PC-3 (cell line): Measurements from ENCODE around the gene SNX11. TPM values are rescaled to one million over a fixed set of nuclear protein-coding genes. Genes with fewer than 3 reads are reported as not detected.

Experiments used
- ATAC-seq: fragments of 200-7000 bp; cut with Tn5 transposase; 2 replicates; pipeline ENCODE4 v1.9.1; 2020; ENCODE audit warnings: mild to moderate bottlenecking, moderate library complexity
- BruUV-seq: library from RNA; stranded (reverse); fragments of 400-500 nt; replicated peaks from 2 replicates; lab custom pipeline; 2021; lab: Mats Ljungman, UMichigan
- CTCF ChIA-PET: fragments of 300-600 bp; sonication (Branson Sonifier 250); formaldehyde crosslinking; loops from one replicate; lab custom pipeline; 2022; ENCODE audit warnings: antibody characterized with exemption; lab: Charles Lee
- POLR2A ChIA-PET: fragments of 300-600 bp; sonication (Branson Sonifier 250); formaldehyde crosslinking; loops from one replicate; lab custom pipeline; 2022; ENCODE audit warnings: antibody characterized with exemption; ENCODE audit not compliant: unreplicated experiment; lab: Charles Lee
- DNase-seq: peaks from one replicate; pipeline ENCODE4 v3.0.0-alpha.2; 2015
- H2AFZ ChIP-seq: fragments of 300-600 bp; sonication (generic); 2 replicates; pipeline ENCODE4 v1.6.0; 2016; ENCODE audit warnings: antibody characterized with exemption, low read length
- H3F3A ChIP-seq: fragments of 300-600 bp; sonication (generic); one replicate; pipeline ENCODE4 v1.6.0; 2017; ENCODE audit warnings: antibody characterized with exemption, low read length, control low read depth, mild to moderate bottlenecking; ENCODE audit not compliant: unreplicated experiment
- H3K27ac ChIP-seq: fragments of 300-600 bp; sonication (generic); 2 replicates; pipeline ENCODE4 v1.5.1; 2016; ENCODE audit warnings: mild to moderate bottlenecking, low read length
- H3K27me3 ChIP-seq: fragments of 300-600 bp; sonication (generic); 2 replicates; pipeline ENCODE4 v1.6.1; 2016; ENCODE audit warnings: low read length, mixed read lengths
- H3K36me3 ChIP-seq: fragments of 300-600 bp; sonication (generic); 2 replicates; pipeline ENCODE4 v1.6.1; 2016; ENCODE audit warnings: low read depth, mixed run types, low read length, mixed read lengths
- H3K4me1 ChIP-seq: fragments of 300-600 bp; sonication (generic); 2 replicates; pipeline ENCODE4 v1.5.1; 2016; ENCODE audit warnings: low read length; ENCODE audit not compliant: insufficient read depth
- H3K4me2 ChIP-seq: fragments of 300-600 bp; sonication (generic); 2 replicates; pipeline ENCODE4 v1.6.0; 2016; ENCODE audit warnings: low read length
- H3K4me3 ChIP-seq: fragments of 300-600 bp; sonication (generic); 2 replicates; pipeline ENCODE4 v1.5.1; 2016; ENCODE audit warnings: mild to moderate bottlenecking, low read length, mixed read lengths
- H3K79me2 ChIP-seq: fragments of 300-600 bp; sonication (generic); 2 replicates; pipeline ENCODE4 v1.6.1; 2017; ENCODE audit warnings: low read length, mixed read lengths
- H3K9ac ChIP-seq: fragments of 300-600 bp; sonication (generic); 2 replicates; pipeline ENCODE4 v1.6.0; 2016; ENCODE audit warnings: mild to moderate bottlenecking, low read length
- H3K9me2 ChIP-seq: fragments of 300-600 bp; sonication (generic); replicated peaks from 2 replicates; pipeline ENCODE4 v1.6.1; 2016; ENCODE audit warnings: mixed run types, low read length, mixed read lengths
- H3K9me3 ChIP-seq: fragments of 300-600 bp; sonication (generic); 2 replicates; pipeline ENCODE4 v1.6.1; 2016; ENCODE audit warnings: low read length, mixed read lengths
- H4K20me1 ChIP-seq: fragments of 300-600 bp; sonication (generic); 2 replicates; pipeline ENCODE4 v1.6.1; 2016; ENCODE audit warnings: low read length, mixed read lengths
- EZH2 ChIP-seq: fragments of 300-600 bp; sonication (generic); IDR thresholded peaks from one replicate; pipeline ENCODE4 v1.6.1; 2017; ENCODE audit warnings: antibody characterized with exemption, mild to moderate bottlenecking, low read length; ENCODE audit not compliant: unreplicated experiment
- EZH2phosphoT487 ChIP-seq: fragments of 300-600 bp; sonication (generic); IDR thresholded peaks from 2 replicates; pipeline ENCODE4 v1.6.1; 2018; ENCODE audit warnings: mild to moderate bottlenecking, antibody characterized with exemption, low read length, borderline replicate concordance
- intact Hi-C: fragments of 100-400 bp; cut with micrococcal nuclease; formaldehyde crosslinking; loops from 2 replicates; pipeline ENCODE4 v1.9.0; 2023
- total RNA-seq: library from RNA; depleted of rRNA; stranded (reverse); fragments of >200 nt; gene quantifications from 2 replicates; pipeline ENCODE4 v1.2.3, GENCODE V29; 2014
- TF ChIP-seq, protein P1 (sequence below): fragments of 300-600 bp; sonication (generic); conservative IDR thresholded peaks from 2 replicates; pipeline ENCODE4 v1.5.1; 2017; ENCODE audit warnings: antibody characterized with exemption, low read depth, mild to moderate bottlenecking, low read length

SNX11 gene
- total RNA-seq, 1 experiment from 2014 or later, result 17.7 TPM

GRCh38 chr17:48059125-48059668 is 48.4 kb upstream of the SNX11 start:
- intact Hi-C loops, result no loop called here
- TF ChIP-seq, protein P1, sequence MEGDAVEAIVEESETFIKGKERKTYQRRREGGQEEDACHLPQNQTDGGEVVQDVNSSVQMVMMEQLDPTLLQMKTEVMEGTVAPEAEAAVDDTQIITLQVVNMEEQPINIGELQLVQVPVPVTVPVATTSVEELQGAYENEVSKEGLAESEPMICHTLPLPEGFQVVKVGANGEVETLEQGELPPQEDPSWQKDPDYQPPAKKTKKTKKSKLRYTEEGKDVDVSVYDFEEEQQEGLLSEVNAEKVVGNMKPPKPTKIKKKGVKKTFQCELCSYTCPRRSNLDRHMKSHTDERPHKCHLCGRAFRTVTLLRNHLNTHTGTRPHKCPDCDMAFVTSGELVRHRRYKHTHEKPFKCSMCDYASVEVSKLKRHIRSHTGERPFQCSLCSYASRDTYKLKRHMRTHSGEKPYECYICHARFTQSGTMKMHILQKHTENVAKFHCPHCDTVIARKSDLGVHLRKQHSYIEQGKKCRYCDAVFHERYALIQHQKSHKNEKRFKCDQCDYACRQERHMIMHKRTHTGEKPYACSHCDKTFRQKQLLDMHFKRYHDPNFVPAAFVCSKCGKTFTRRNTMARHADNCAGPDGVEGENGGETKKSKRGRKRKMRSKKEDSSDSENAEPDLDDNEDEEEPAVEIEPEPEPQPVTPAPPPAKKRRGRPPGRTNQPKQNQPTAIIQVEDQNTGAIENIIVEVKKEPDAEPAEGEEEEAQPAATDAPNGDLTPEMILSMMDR, result no peak
- TF ChIP-seq EZH2phosphoT487 (no peak), EZH2 (no peak)
- H3F3A ChIP-seq, result peaks cover 3% of the 10 kb centered on the region
- H3K27me3 ChIP-seq, result no peaks in the 10 kb centered on the region
- TSS peak; percentile 19 for BruUV-seq
- H3K4me3 ChIP-seq, result no peak overlapping the region
- no peaks in the 10 kb centered on the region for H3K9me3 ChIP-seq
- H3K27ac ChIP-seq, result no peak overlapping the region
- H3K4me1 ChIP-seq, result no peaks in the 10 kb centered on the region
- DNase-seq (no peak), ATAC-seq (no peak)
- no peak overlapping the region for H2AFZ ChIP-seq
- H3K4me2 ChIP-seq, result no peak overlapping the region
- H3K36me3 ChIP-seq, result peaks cover 73% of the 10 kb centered on the region
- CTCF ChIA-PET, result no interaction called here
- peaks cover 21% of the 10 kb centered on the region for H3K79me2 ChIP-seq
- no peak overlapping the region for H3K9ac ChIP-seq
- POLR2A ChIA-PET, result no interaction called here
- peaks cover 19% of the 10 kb centered on the region; the same call in 1 of the 2 replicates for H4K20me1 ChIP-seq
- no peaks in the 10 kb centered on the region for H3K9me2 ChIP-seq

GRCh38 chr17:48060249-48060648 is 47.3 kb upstream of the SNX11 start:
- TF ChIP-seq EZH2phosphoT487, result no peak
- TF ChIP-seq, protein P1, result no peak
- no peak for TF ChIP-seq EZH2
- Histone ChIP-seq H2AFZ (no peak overlapping the region), H3F3A (peaks cover 7% of the 10 kb centered on the region), H4K20me1 (peaks cover 15% of the 10 kb centered on the region; the same call in 1 of the 2 replicates), H3K4me3 (no peak overlapping the region), H3K27me3 (no peaks in the 10 kb centered on the region), H3K9me2 (no peaks in the 10 kb centered on the region), H3K4me1 (no peaks in the 10 kb centered on the region), H3K36me3 (peaks cover 81% of the 10 kb centered on the region), H3K79me2 (peaks cover 13% of the 10 kb centered on the region), H3K9ac (no peak overlapping the region), H3K4me2 (no peak overlapping the region), H3K9me3 (no peaks in the 10 kb centered on the region), H3K27ac (no peak overlapping the region)
- DNase-seq, result no peak
- intact Hi-C loops, result no loop called here
- ATAC-seq, result no peak
- CTCF ChIA-PET, result no interaction called here
- POLR2A ChIA-PET, result no interaction called here
- BruUV-seq, result no TSS peak

- POLR2A ChIA-PET, result no interaction called here
- TF ChIP-seq, protein P1, result no peak
- no peak for TF ChIP-seq EZH2
- no peak for TF ChIP-seq EZH2phosphoT487
- Histone ChIP-seq H4K20me1 (0 out of 2 replicates have a peak, but pooled peaks cover 3% of the 10 kb centered on the region), H3K4me2 (no peak overlapping the region), H3K9me2 (no peaks in the 10 kb centered on the region), H3K4me3 (no peak overlapping the region), H3F3A (peaks cover 7% of the 10 kb centered on the region), H3K27ac (no peak overlapping the region), H3K4me1 (no peaks in the 10 kb centered on the region), H2AFZ (no peak overlapping the region), H3K36me3 (peaks cover 80% of the 10 kb centered on the region), H3K9me3 (no peaks in the 10 kb centered on the region), H3K79me2 (no peaks in the 10 kb centered on the region), H3K27me3 (no peaks in the 10 kb centered on the region), H3K9ac (no peak overlapping the region)
- intact Hi-C loops, result no loop called here
- no peak for ATAC-seq
- no peak for DNase-seq
- no TSS peak for BruUV-seq
- CTCF ChIA-PET, result interaction anchor here (1.2 kb wide), 1 partner anchor 17 kb away, joined by 8 read pairs; no protein-coding TSS in a partner anchor
Measured at GRCh38 chr17:48062273-48062672, 45.3 kb upstream of the SNX11 start.
